B cell (primary cell): ENCODE measurements around the gene KISS1R. TPM values are rescaled to one million over a fixed set of nuclear protein-coding genes. Genes with fewer than 3 reads are reported as not detected.

Experiments used
- ATAC-seq: fragments of 200-7000 bp; cut with Tn5 transposase; one replicate; pipeline ENCODE4 v1.10.0; 2021; ENCODE audit warnings: low read depth, mild to moderate bottlenecking, moderate number of reproducible peaks, moderate library complexity
- CTCF ChIA-PET: fragments of 350-600 bp; sonication (Branson Sonifier 250); formaldehyde crosslinking; loops from one replicate; lab custom pipeline; 2021; ENCODE audit warnings: antibody characterized with exemption, inconsistent platforms; lab: Charles Lee
- POLR2A ChIA-PET: fragments of 350-600 bp; sonication (Branson Sonifier 250); formaldehyde crosslinking; loops from one replicate; lab custom pipeline; 2021; ENCODE audit warnings: antibody characterized with exemption; lab: Charles Lee
- DNase-seq: peaks from one replicate; pipeline ENCODE4 v3.0.0; 2013
- H2AFZ ChIP-seq: 2 replicates; pipeline ENCODE4 v1.6.1; 2012; ENCODE audit warnings: mild to moderate bottlenecking, low read depth, low read length; ENCODE audit not compliant: insufficient read depth, poor library complexity, severe bottlenecking
- H3K27ac ChIP-seq, 2 donors: 1 replicate in 1 of 2; 2 replicates in 1 of 2; pipeline ENCODE4 v1.5.1; 2012 to 2013; ENCODE audit warnings: low read length in 2 of 2, mild to moderate bottlenecking in 2 of 2, moderate library complexity in 1 of 2
- H3K27me3 ChIP-seq, 4 experiments: fragments of 200-600 bp in 1 of 4; sonication (generic) in 1 of 4; replicated peaks in 1 of 4; 1 replicate in 2 of 4; 2 replicates in 2 of 4; pipeline versions ENCODE4 v1.6.1 to v1.7.0; 2013 to 2016; ENCODE audit warnings: low read length in 3 of 4, mild to moderate bottlenecking in 2 of 4, mixed read lengths in 1 of 4, moderate library complexity in 1 of 4; ENCODE audit not compliant: insufficient read depth in 4 of 4, control insufficient read depth in 3 of 4; ENCODE audit errors: control extremely low read depth in 1 of 4
- H3K36me3 ChIP-seq, 2 experiments: replicated peaks in 1 of 2; 1 replicate in 1 of 2; 2 replicates in 1 of 2; pipeline versions ENCODE4 v1.6.1 to v1.7.1; 2013; ENCODE audit warnings: low read length in 1 of 2; ENCODE audit not compliant: insufficient read depth in 2 of 2, control insufficient read depth in 1 of 2; ENCODE audit errors: control extremely low read depth in 1 of 2, extremely low read depth in 1 of 2
- H3K4me1 ChIP-seq, 2 donors: fragments of 200-600 bp in 1 of 2; sonication (generic) in 1 of 2; 1 replicate in 1 of 2; 2 replicates in 1 of 2; pipeline versions ENCODE4 v1.5.1 to v1.6.1; 2013 to 2017; ENCODE audit warnings: low read length in 2 of 2; ENCODE audit not compliant: control insufficient read depth in 2 of 2, insufficient read depth in 2 of 2
- H3K4me2 ChIP-seq: replicated peaks from 2 replicates; pipeline ENCODE3; 2012; ENCODE audit warnings: mild to moderate bottlenecking, low read depth, low read length; ENCODE audit not compliant: poor library complexity, severe bottlenecking
- H3K4me3 ChIP-seq, 5 experiments: fragments of 200-600 bp in 1 of 5; sonication (generic) in 1 of 5; 1 replicate in 3 of 5; 2 replicates in 2 of 5; pipeline versions ENCODE4 v1.5.1 to v1.7.0; 2011 to 2016; ENCODE audit warnings: low read length in 4 of 5, mild to moderate bottlenecking in 4 of 5, low read depth in 2 of 5, control low read depth in 1 of 5, moderate library complexity in 1 of 5; ENCODE audit not compliant: insufficient read depth in 1 of 5; ENCODE audit errors: control extremely low read depth in 1 of 5, extremely low read depth in 1 of 5
- H3K79me2 ChIP-seq: fragments of 200-600 bp; sonication (generic); one replicate; pipeline ENCODE4 v1.6.0; 2016; ENCODE audit warnings: low read length; ENCODE audit not compliant: control insufficient read depth, insufficient read depth
- H3K9ac ChIP-seq: fragments of 200-600 bp; sonication (generic); 2 replicates; pipeline ENCODE4 v1.6.1; 2017; ENCODE audit warnings: mild to moderate bottlenecking, low read length, moderate library complexity
- H3K9me3 ChIP-seq, 3 donors: one replicate each; pipeline versions ENCODE4 v1.6.1 to v1.7.1; 2013; ENCODE audit warnings: low read length in 2 of 3; ENCODE audit not compliant: control insufficient read depth in 2 of 3, insufficient read depth in 1 of 3; ENCODE audit errors: control extremely low read depth in 1 of 3
- H4K20me1 ChIP-seq: 2 replicates; pipeline ENCODE4 v1.6.0; 2012; ENCODE audit warnings: mild to moderate bottlenecking, low read length; ENCODE audit not compliant: insufficient read depth, control insufficient read depth, poor library complexity, severe bottlenecking
- H3K27ac Mint-ChIP-seq: one replicate; pipeline ENCODE4 v1.8.0; 2021; ENCODE audit warnings: mixed read lengths
- H3K27me3 Mint-ChIP-seq: one replicate; pipeline ENCODE4 v1.8.0; 2021; ENCODE audit warnings: mixed read lengths
- H3K4me1 Mint-ChIP-seq: one replicate; pipeline ENCODE4 v1.8.0; 2021; ENCODE audit warnings: mixed read lengths
- H3K4me3 Mint-ChIP-seq: one replicate; pipeline ENCODE4 v1.8.0; 2021; ENCODE audit warnings: mixed read lengths
- H3K9me3 Mint-ChIP-seq: one replicate; pipeline ENCODE4 v1.8.0; 2022; ENCODE audit warnings: mixed read lengths; ENCODE audit not compliant: insufficient read depth
- EZH2 ChIP-seq: IDR thresholded peaks from 2 replicates; pipeline ENCODE4 v1.6.1; 2012; ENCODE audit warnings: borderline replicate concordance, low read depth, mild to moderate bottlenecking, moderate library complexity, low read length; ENCODE audit not compliant: insufficient read depth, poor library complexity, severe bottlenecking
- WGBS: methylation state at CpG from one replicate; pipeline ENCODE4 v1.1.5; 2013; ENCODE audit warnings: missing lambda C conversion rate; ENCODE audit not compliant: insufficient coverage; 5-methylcytosine and 5-hydroxymethylcytosine counted together
- intact Hi-C: fragments of 100-400 bp; cut with micrococcal nuclease; formaldehyde crosslinking; loops from one replicate; pipeline ENCODE4 v1.10.0; 2022
- polyA plus RNA-seq: library from polyadenylated mRNA; depleted of rRNA; stranded (reverse); fragments of >200 nt; gene quantifications from 2 replicates; pipeline ENCODE4 v1.2.3, GENCODE V29; 2012
- total RNA-seq, 2 donors: library from RNA; stranded (reverse); fragments of 120-200 nt in 1 of 2; gene quantifications; 1 replicate in 1 of 2; 2 replicates in 1 of 2; pipeline versions ENCODE4 v1.2.3 to v1.2.4, GENCODE V29; 2013 to 2022
- TF ChIP-seq, protein P1 (sequence below): fragments of 200-600 bp; IDR thresholded peaks from one replicate; pipeline ENCODE4 v1.8.0; 2022; ENCODE audit warnings: antibody characterized with exemption, mild to moderate bottlenecking

Gene KISS1R
- total and polyA plus RNA-seq, 2 donors (not counting 1 experiment from before 2014, with no cell fraction given): 0.79 to 1.3 TPM

DNA sequence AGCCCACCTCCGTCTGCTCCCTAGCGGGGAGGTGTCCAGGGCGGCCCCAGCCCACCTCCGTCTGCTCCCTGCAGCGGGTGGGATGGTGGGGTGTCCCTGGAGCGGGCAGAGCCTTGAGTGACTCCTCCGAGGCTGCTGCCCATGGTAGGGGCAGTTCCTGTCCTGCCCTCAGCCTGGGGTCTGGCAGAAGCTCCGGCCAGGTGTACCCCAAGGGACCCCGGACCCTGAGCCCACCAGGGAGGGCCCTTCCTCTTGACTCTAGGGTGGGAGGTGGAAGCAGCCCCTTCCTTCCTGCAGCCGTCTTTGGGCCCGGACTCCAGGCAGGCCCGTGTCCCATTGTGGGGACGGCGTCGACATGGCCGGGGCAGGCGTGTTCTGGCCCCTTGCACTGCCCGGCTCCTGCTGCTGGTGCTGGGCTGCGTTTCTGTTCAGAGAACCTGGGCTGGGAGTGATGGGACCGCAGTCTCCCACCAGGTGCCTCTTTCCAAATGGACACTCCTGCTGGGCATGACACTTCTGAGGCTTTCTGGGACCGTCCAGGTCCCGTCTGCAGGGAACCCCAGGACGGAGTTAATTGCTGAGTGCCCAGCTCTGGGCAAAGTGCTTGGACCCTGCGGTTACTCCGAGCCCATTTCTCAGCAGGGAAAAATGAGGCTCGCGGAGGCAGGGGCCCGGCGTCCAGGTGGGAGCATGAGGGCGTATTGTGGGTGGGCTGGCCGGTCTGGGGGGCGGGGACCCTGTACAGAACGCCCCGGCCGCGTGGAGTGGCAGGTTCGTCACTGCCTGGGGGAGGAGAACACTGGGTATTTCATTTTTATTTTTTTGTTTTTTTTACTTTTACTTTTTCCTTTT lies 28.5 kb downstream of the KISS1R start:
- intact Hi-C loops: loop anchor here (2.0 kb wide), 1 partner anchor 39 kb away; the partner anchor contains the start of gene WDR18
- ChIA-PET CTCF (interaction anchor here (1.2 kb wide), 1 partner anchor 23 kb away, joined by 3 read pairs; no protein-coding TSS in a partner anchor), POLR2A (interaction anchor here (0.6 to 0.7 kb wide), 3 partner anchors 39 to 127 kb away, joined by 3 to 9 read pairs (median 3); no protein-coding TSS in a partner anchor)
- TF ChIP-seq, protein P1, sequence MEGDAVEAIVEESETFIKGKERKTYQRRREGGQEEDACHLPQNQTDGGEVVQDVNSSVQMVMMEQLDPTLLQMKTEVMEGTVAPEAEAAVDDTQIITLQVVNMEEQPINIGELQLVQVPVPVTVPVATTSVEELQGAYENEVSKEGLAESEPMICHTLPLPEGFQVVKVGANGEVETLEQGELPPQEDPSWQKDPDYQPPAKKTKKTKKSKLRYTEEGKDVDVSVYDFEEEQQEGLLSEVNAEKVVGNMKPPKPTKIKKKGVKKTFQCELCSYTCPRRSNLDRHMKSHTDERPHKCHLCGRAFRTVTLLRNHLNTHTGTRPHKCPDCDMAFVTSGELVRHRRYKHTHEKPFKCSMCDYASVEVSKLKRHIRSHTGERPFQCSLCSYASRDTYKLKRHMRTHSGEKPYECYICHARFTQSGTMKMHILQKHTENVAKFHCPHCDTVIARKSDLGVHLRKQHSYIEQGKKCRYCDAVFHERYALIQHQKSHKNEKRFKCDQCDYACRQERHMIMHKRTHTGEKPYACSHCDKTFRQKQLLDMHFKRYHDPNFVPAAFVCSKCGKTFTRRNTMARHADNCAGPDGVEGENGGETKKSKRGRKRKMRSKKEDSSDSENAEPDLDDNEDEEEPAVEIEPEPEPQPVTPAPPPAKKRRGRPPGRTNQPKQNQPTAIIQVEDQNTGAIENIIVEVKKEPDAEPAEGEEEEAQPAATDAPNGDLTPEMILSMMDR: no peak
- TF ChIP-seq EZH2: no peak
- no peaks in the 10 kb centered on the region for H3K9me3 Mint-ChIP-seq
- H3K79me2 ChIP-seq: peaks cover 30% of the 10 kb centered on the region
- H2AFZ ChIP-seq: no peak overlapping the region
- no peaks in the 10 kb centered on the region for H3K36me3 ChIP-seq
- H3K4me2 ChIP-seq: no peak overlapping the region
- H3K4me3 ChIP-seq: no peak overlapping the region
- H3K4me1 Mint-ChIP-seq: peaks cover 48% of the 10 kb centered on the region
- peaks cover 0 to 10% (median 0%) of the 10 kb centered on the region in 3 donors for H3K9me3 ChIP-seq
- no peaks in the 10 kb centered on the region for H3K27me3 Mint-ChIP-seq
- ATAC-seq (no peak), DNase-seq (no peak)
- no peak overlapping the region for H3K27ac ChIP-seq
- 97% methylated on average over 29 of the region's 37 CpGs for WGBS
- peak overlapping the region; percentile 65 for H3K27ac Mint-ChIP-seq
- H3K4me3 Mint-ChIP-seq: no peak overlapping the region
- no peak overlapping the region for H3K9ac ChIP-seq
- no peaks in the 10 kb centered on the region for H3K27me3 ChIP-seq
- peaks cover 40 to 51% of the 10 kb centered on the region in 2 donors for H3K4me1 ChIP-seq
- peaks cover 20% of the 10 kb centered on the region for H4K20me1 ChIP-seq
